Memory B cell (primary cell): ENCODE results near the gene CHD9.
A peak's percentile ranks its signal among the peaks of the same experiment; 100 is the strongest.
"Not testable (repeated sequence)": the region's sequence is repeated elsewhere in the genome, so short reads cannot be mapped to it uniquely, and the experiment has no call there.

ENCODE experiments used
- ATAC-seq: fragments of 150-1000 bp; cut with Tn5 transposase; 2 replicates; pipeline ENCODE4 v1.10.0; 2021; ENCODE audit warnings: low read depth, mild to moderate bottlenecking, moderate library complexity
- DNase-seq, 2 donors: peaks; one replicate each; pipeline ENCODE4 v3.0.0; 2022; ENCODE audit warnings: low spot score in 2 of 2
- H3K27ac Mint-ChIP-seq: one replicate; pipeline ENCODE4 v1.8.0; 2022; ENCODE audit warnings: mild to moderate bottlenecking, moderate library complexity, mixed read lengths
- H3K27me3 Mint-ChIP-seq: one replicate; pipeline ENCODE4 v1.8.0; 2022; ENCODE audit warnings: mixed read lengths
- H3K36me3 Mint-ChIP-seq: one replicate; pipeline ENCODE4 v1.8.0; 2022; ENCODE audit warnings: mild to moderate bottlenecking, mixed read lengths
- H3K4me1 Mint-ChIP-seq: one replicate; pipeline ENCODE4 v1.8.0; 2022; ENCODE audit warnings: mixed read lengths
- H3K4me3 Mint-ChIP-seq: one replicate; pipeline ENCODE4 v1.8.0; 2022; ENCODE audit warnings: mild to moderate bottlenecking, moderate library complexity, mixed read lengths
- H3K9me3 Mint-ChIP-seq: one replicate; pipeline ENCODE4 v1.8.0; 2022; ENCODE audit warnings: mixed read lengths

CHD9 gene, protein sequence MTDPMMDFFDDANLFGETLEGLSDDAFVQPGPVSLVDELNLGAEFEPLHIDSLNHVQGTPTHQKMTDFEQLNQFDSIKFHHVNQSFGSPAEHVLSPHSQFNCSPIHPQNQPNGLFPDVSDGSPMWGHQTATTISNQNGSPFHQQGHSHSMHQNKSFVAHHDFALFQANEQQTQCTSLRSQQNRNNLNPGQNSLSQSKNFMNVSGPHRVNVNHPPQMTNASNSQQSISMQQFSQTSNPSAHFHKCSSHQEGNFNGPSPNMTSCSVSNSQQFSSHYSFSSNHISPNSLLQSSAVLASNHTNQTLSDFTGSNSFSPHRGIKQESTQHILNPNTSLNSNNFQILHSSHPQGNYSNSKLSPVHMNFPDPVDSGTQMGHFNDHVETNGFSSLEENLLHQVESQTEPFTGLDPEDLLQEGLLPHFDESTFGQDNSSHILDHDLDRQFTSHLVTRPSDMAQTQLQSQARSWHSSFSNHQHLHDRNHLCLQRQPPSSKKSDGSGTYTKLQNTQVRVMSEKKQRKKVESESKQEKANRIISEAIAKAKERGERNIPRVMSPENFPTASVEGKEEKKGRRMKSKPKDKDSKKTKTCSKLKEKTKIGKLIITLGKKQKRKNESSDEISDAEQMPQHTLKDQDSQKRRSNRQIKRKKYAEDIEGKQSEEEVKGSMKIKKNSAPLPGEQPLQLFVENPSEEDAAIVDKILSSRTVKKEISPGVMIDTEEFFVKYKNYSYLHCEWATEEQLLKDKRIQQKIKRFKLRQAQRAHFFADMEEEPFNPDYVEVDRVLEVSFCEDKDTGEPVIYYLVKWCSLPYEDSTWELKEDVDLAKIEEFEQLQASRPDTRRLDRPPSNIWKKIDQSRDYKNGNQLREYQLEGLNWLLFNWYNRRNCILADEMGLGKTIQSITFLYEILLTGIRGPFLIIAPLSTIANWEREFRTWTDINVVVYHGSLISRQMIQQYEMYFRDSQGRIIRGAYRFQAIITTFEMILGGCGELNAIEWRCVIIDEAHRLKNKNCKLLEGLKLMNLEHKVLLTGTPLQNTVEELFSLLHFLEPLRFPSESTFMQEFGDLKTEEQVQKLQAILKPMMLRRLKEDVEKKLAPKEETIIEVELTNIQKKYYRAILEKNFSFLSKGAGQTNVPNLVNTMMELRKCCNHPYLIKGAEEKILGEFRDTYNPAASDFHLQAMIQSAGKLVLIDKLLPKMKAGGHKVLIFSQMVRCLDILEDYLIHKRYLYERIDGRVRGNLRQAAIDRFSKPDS (N-terminal part only)

DNA sequence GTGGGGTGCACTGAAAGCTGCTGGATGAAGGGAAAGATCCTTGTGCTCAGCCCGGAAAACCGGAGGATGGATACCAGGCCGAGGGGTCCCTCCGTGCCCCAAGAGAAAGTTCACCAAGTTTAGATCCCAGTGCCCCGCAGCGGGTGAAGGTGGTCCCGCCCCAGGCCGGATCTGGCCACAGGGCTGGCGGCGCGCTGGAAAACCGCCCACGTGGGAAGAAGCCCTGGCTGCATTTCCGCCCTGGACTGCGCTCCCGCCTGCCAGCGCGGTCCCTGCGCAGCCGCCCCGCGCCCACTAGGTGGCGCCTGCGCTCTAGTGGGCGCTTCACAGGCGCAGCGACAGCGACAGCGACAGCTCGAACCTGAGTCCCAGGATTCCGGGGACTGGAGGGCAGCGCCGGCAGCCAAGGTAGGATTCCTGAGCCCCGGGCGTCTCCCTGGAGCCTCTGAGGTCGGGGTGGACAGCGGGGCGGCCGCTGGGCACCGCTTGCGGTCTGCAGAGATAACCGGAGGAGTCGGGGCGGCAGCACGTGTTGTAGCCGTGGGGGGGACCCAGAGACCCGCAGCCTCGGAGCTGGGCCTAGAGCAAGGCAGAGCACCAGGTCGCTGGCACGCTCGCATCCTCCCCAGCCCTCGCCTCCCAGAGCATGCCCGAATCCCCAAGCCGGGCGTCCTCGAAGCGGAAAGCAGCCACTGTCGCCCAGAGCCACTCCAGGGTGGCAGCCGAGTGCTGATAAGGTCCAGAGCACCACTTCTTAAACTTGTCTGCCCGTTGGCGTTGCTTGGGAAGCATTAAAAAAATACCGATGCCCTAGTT, at the start of gene CHD9:
Gene CHD9, plus strand, starts transcription at position 322 of the 816 bp plus-strand sequence. CDS start 101,099 bp downstream, outside the sequence.
- H3K9me3 Mint-ChIP-seq = no peaks in the 10 kb centered on the region
- H3K27ac Mint-ChIP-seq = peak within 1 kb of the TSS; percentile 83
- ATAC-seq = peak; percentile 86
- H3K4me1 Mint-ChIP-seq = peaks cover 30% of the 10 kb centered on the region
- H3K4me3 Mint-ChIP-seq = peak within 1 kb of the TSS; percentile 99
- peaks cover 5% of the 10 kb centered on the region for H3K36me3 Mint-ChIP-seq
- peak; percentile 73 to 86 for DNase-seq
- H3K27me3 Mint-ChIP-seq = no peaks in the 10 kb centered on the region

DNA sequence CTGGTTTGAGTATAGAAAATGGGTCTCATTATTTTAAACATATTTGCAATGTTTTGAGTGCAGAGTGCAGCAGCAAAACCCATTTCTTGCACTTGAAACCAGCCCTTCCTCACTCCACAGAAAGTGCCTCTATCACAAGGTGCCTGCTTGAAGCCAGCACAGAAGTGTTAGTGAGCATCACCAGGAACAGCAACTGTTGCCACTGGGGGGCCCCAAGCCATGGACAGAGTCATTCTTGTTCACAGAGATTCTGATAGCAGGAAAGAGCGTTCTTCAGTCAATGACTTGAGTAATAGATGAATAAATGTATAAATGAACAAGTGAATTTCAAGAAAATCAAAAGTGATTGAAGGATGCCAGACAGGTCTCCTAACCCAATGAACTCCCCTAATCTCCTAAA, 47.7 kb upstream of the CHD9 start:
- Mint-ChIP-seq H3K4me1 (no peaks in the 10 kb centered on the region), H3K36me3 (no peaks in the 10 kb centered on the region), H3K4me3 (no peak overlapping the region), H3K27me3 (peaks cover 9% of the 10 kb centered on the region), H3K9me3 (no peaks in the 10 kb centered on the region), H3K27ac (no peak overlapping the region)
- DNase-seq (no peak), ATAC-seq (no peak)

DNA sequence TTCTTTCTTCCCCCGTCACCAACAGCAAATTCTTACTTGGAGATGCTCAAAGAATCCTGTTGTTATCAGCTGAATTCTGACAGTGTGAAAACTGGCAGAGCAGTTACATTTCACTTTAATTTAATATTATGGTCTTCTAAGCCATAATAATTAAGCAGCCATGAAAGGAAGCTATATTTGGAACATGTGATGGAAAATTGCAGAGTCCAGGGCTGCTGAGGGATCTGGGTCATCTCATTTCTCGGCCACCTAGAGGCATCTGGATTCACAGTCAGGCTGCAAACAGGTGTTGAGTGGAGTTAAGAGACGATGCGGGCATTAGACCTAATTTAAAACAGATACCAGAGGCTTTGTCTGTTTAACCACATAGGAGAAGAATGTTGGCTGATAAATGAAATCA, 40.5 kb upstream of the CHD9 start:
- no peak overlapping the region for H3K27ac Mint-ChIP-seq
- H3K9me3 Mint-ChIP-seq = peaks cover 2% of the 10 kb centered on the region
- H3K4me3 Mint-ChIP-seq = no peak overlapping the region
- H3K36me3 Mint-ChIP-seq = no peaks in the 10 kb centered on the region
- H3K27me3 Mint-ChIP-seq = peaks cover 11% of the 10 kb centered on the region
- H3K4me1 Mint-ChIP-seq = no peaks in the 10 kb centered on the region
- ATAC-seq (no peak), DNase-seq (no peak)

DNA sequence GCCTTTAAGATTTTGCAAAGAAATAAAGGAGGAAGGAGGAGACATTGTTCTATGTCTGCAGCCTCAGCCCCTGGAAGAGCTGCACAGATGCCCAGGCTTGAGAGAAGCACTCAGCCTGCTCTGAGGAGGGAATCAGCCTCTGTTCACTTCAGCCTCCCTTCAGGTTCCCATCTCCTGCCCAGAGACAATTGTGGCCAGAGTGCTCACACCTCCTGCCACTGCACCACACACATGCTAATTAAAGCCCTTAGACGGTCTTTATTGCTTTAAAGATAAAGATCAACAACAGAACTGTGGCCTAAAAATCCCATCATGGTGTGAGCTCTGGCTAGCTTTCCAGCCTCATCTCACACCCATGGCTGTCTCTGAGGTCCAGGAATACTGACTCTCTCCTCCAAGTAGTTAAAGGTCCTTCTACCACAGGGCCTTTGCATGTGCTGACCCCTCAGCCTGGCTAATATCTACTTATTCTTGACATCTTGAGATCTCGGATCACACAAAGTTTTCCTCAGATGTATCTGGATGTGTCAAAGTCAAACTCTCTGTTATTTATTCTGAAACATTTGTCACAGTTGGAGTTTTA, 35.9 kb upstream of the CHD9 start:
- DNase-seq (no peak), ATAC-seq (no peak)
- Mint-ChIP-seq H3K27ac (no peak overlapping the region), H3K4me1 (no peaks in the 10 kb centered on the region), H3K4me3 (no peak overlapping the region), H3K9me3 (peaks cover 2% of the 10 kb centered on the region), H3K36me3 (no peaks in the 10 kb centered on the region), H3K27me3 (peaks cover 6% of the 10 kb centered on the region)

DNA sequence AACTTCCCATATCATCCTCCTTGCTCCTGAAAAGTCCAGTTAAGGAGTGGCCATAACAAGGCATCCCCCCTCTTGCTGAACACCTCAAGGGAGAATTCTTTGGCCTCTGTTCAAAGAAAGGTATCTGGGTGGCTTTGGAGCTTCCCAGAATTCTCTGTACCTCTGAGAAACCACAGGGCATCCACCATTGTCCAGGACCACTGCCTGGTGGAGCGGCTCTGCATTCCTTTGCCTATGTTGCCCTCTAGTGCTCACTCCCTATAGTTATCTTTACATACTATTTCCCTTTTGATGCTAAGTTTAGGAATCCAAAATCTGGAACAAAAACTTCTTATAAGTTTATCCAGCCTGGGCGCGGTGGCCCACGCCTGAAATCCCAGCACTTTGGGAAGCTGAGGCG, 32.4 kb upstream of the CHD9 start:
- Mint-ChIP-seq H3K27me3 (peaks cover 4% of the 10 kb centered on the region), H3K36me3 (no peaks in the 10 kb centered on the region), H3K4me3 (no peak overlapping the region), H3K9me3 (no peaks in the 10 kb centered on the region), H3K4me1 (no peaks in the 10 kb centered on the region), H3K27ac (no peak overlapping the region)
- ATAC-seq (no peak), DNase-seq (no peak)

DNA sequence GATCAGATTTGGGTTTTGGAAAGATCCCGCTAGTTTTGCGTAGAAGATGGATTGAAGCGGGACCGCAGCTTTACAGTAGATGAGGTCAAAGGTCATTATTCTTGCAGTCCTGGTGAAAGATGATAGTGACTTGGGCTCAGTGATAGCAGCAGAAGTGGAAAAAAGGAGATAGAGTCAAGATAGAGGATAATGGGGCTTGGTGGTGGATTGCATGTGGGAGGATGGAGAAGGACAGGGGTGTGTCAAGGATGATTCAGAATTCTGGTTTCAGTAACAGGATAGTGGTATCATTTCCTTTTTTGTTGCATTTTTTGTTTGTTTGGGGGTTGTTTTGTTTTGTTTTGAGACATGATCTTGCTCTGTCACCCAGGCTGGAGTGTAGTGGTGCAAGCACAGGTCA, 30.7 kb upstream of the CHD9 start:
- ATAC-seq (no peak), DNase-seq (no peak)
- H3K36me3 Mint-ChIP-seq = no peaks in the 10 kb centered on the region
- H3K4me3 Mint-ChIP-seq = no peak overlapping the region
- H3K27ac Mint-ChIP-seq = no peak overlapping the region
- no peaks in the 10 kb centered on the region for H3K4me1 Mint-ChIP-seq
- H3K27me3 Mint-ChIP-seq = peaks cover 6% of the 10 kb centered on the region
- H3K9me3 Mint-ChIP-seq = peaks cover under 1% of the 10 kb centered on the region

DNA sequence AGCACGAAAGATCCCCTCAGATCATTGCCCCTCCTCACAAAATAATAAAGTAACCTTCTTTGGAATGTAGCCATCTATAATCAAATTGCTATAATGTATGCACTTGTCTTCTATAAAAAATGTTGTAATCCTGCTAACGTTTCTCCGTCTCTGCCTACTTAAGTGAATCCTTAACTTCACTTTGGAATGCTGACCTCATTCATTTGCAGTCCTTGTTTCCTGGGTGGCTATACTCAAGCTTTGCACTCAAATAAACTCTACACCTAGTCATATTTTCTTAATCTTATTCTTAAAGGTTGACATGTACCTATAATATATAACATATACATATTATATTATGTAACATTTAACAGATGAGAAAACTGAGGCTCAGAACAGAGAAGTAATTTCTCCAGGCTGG, 24.8 kb upstream of the CHD9 start:
- Mint-ChIP-seq H3K27ac (no peak overlapping the region), H3K9me3 (peaks cover 8% of the 10 kb centered on the region), H3K36me3 (peaks cover 3% of the 10 kb centered on the region), H3K4me1 (no peaks in the 10 kb centered on the region), H3K27me3 (peaks cover 16% of the 10 kb centered on the region), H3K4me3 (no peak overlapping the region)
- ATAC-seq = no peak
- DNase-seq = no peak

DNA sequence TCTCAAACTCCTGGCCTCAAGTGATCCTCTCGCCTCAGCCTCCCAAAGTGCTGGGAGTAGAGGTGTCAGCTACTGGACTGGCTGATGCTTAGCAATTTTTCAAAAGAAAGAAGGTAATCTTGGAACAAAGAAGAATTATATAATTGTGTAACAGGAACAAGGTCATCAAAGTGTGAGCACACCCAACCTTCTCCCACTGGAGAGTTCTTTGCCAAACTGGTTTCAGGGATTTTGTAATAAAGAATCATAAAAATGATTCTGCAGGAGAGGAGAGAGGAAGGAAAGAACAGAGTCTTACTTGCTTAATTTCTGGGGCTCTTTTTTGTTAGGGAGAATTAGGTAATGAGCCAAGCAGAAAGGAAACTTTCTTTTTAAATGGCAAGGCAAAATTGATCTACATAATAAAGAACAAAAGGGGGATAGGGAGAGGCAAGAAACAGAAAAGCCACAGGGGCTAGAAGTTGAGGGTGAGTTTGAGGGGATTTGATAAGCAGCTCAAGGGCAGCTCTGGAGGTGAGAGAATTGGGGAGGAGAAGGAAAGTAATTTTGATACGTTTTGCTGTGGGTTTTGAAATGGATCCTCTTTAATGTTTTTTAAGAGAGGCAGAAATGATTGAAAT, 23.4 kb upstream of the CHD9 start:
- H3K4me3 Mint-ChIP-seq = no peak overlapping the region
- H3K9me3 Mint-ChIP-seq = peaks cover 8% of the 10 kb centered on the region
- H3K4me1 Mint-ChIP-seq = no peaks in the 10 kb centered on the region
- no peak overlapping the region for H3K27ac Mint-ChIP-seq
- ATAC-seq (no peak), DNase-seq (no peak)
- H3K36me3 Mint-ChIP-seq = peaks cover 3% of the 10 kb centered on the region
- H3K27me3 Mint-ChIP-seq = peaks cover 15% of the 10 kb centered on the region

DNA sequence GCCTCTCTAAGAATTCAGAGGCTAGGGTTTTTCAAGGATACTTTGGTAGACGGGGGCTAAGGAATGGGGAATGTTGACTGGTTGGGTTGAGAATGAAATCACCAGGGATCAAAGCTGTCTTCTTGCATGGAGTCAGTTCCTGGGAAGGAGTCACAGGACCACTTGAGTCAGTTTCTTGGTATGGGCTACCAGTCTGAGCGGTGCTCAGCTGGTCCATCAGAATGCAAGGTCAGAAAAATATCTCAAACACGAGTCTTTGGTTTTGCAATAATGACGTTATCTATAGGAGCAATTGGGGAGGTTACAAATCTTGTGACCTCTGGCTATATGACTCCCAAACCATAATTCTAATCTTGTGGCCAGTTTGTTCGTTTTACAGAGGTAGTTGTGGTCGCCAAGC, 20.5 kb upstream of the CHD9 start:
- DNase-seq = no peak
- Mint-ChIP-seq H3K4me1 (no peaks in the 10 kb centered on the region), H3K27me3 (peaks cover 12% of the 10 kb centered on the region)

DNA sequence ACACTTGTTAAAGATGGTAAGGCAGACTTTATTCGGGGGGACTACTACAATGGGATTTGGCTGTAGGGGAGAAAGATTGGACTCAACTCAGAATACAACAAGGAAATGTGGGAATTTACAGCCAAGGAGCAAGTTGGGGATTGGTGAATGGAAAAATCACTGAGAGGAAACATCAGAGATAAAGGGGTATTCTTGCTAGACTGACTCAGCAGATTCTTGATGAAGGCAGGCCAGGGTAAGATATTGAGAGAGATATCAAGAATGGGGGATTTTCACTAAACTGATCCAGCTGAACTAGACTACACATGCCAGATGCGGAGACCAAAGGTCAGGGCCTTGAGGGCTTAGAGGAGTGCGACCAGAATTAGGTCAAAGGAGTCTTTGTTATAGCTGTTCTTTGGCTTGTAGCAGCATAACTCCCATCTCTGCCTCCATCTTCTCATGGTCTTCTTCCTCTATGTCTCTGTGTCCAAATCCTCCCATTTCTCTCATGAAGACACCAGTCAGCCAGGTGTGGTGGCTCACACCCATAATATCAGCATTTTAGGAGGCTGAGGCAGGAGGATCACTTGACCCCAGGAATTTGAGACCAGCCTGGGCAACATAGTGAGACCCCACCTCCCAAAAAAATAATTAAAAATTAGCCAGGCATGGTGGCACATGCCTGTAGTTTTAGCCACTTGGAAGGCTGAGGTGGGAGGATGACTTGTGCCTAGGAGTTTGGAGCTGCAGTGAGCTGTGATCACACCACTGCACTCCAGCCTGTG, 19.4 kb upstream of the CHD9 start:
- ATAC-seq (no peak), DNase-seq (no peak)
- no peak overlapping the region for H3K27ac Mint-ChIP-seq
- no peak overlapping the region for H3K4me3 Mint-ChIP-seq
- H3K36me3 Mint-ChIP-seq = peaks cover 3% of the 10 kb centered on the region
- H3K4me1 Mint-ChIP-seq = no peaks in the 10 kb centered on the region
- peaks cover 6% of the 10 kb centered on the region for H3K9me3 Mint-ChIP-seq
- H3K27me3 Mint-ChIP-seq = peaks cover 12% of the 10 kb centered on the region

More for the DNA sequence above, 20.5 kb upstream of the CHD9 start:
- Mint-ChIP-seq H3K36me3 (peaks cover 3% of the 10 kb centered on the region), H3K4me3 (no peak overlapping the region), H3K9me3 (peaks cover 6% of the 10 kb centered on the region), H3K27ac (no peak overlapping the region)
- no peak for ATAC-seq

DNA sequence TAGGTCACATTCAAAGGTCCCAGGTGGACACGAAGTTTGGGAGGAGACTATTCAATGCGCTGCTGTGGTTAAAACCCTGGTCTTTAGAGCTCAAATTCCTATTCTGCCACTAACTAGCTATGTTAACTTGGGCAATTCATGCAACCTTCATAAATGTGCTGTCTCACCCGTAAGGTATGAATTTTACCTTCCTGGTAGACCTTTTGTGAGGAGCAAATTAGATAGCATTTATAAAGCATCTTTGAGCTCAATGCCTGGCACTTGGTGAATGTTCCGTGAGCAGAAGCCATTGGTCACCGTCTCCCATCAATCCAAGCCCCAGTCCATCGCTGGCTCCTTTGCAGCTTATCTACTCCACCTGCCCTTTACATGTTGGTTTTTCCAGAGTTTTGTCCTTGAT, 18.7 kb upstream of the CHD9 start:
- Mint-ChIP-seq H3K27me3 (peaks cover 16% of the 10 kb centered on the region), H3K4me1 (peaks cover 3% of the 10 kb centered on the region), H3K36me3 (peaks cover 3% of the 10 kb centered on the region), H3K4me3 (no peak overlapping the region), H3K27ac (no peak overlapping the region), H3K9me3 (peaks cover 7% of the 10 kb centered on the region)
- DNase-seq (no peak), ATAC-seq (no peak)

DNA sequence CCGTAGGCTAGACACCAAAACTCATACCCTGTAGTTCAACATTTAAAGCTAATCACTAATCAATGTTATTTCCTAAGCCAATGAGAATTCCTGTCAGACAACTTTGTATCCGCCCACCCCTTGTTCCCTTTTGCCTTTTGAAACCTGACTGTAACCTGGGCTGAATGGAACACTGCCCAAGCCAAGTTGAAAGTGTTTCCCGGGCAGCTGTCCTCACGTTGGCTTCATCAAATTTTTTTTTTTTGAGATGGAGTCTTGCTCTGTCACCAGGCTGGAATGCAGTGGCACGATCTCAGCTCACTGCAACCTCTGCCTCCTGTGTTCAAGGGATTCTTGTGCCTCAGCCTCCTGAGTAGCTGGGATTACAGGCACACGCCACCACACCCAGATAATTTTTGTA, 18.1 kb upstream of the CHD9 start:
- H3K27me3 Mint-ChIP-seq = peaks cover 16% of the 10 kb centered on the region
- H3K36me3 Mint-ChIP-seq, ATAC-seq, H3K4me1 Mint-ChIP-seq, H3K4me3 Mint-ChIP-seq, DNase-seq, H3K27ac Mint-ChIP-seq, H3K9me3 Mint-ChIP-seq: not testable (repeated sequence)
